Measurements from ENCODE around the gene SLC6A6.

The SLC6A6 gene

GRCh38 chr3:14474363-14475081 is 72.1 kb downstream of the SLC6A6 start:
- H3K4me1 ChIP-seq: no peaks in the 10 kb centered on the region
- no peaks in the 10 kb centered on the region for H3K9me3 ChIP-seq (ENCODE audit: control insufficient read depth, low read length)
- no peak overlapping the region for H2AFZ ChIP-seq
- H3K79me2 ChIP-seq: no peaks in the 10 kb centered on the region
- no peak for TF ChIP-seq CTCF (IDR thresholded peaks at IDR 0.05)
- no peak overlapping the region for H3K4me3 ChIP-seq (ENCODE audit: low read depth, low read length)
- H3K9ac ChIP-seq: no peak overlapping the region
- H3K4me2 ChIP-seq (ENCODE audit: low read length): no peak overlapping the region
- H3K27ac ChIP-seq: no peak overlapping the region
- H3K27me3 ChIP-seq (ENCODE audit: control insufficient read depth, insufficient read depth, low read length): no peaks in the 10 kb centered on the region
- H3K36me3 ChIP-seq (ENCODE audit: control insufficient read depth, insufficient read depth, low read length): no peaks in the 10 kb centered on the region

GRCh38 chr3:14475621-14476020 is 73.2 kb downstream of the SLC6A6 start:
- Histone ChIP-seq H3K4me1 (no peaks in the 10 kb centered on the region), H2AFZ (no peak overlapping the region), H3K36me3 (ENCODE audit: control insufficient read depth, insufficient read depth, low read length) (no peaks in the 10 kb centered on the region), H3K27me3 (ENCODE audit: control insufficient read depth, insufficient read depth, low read length) (no peaks in the 10 kb centered on the region), H3K79me2 (no peaks in the 10 kb centered on the region), H3K9ac (no peak overlapping the region), H3K9me3 (ENCODE audit: control insufficient read depth, low read length) (no peaks in the 10 kb centered on the region), H3K4me2 (ENCODE audit: low read length) (no peak overlapping the region), H3K4me3 (ENCODE audit: low read depth, low read length) (no peak overlapping the region), H3K27ac (no peak overlapping the region)
- no peak for TF ChIP-seq CTCF (IDR thresholded peaks at IDR 0.05)

- Histone ChIP-seq H3K36me3 (ENCODE audit: control insufficient read depth, insufficient read depth, low read length) (no peaks in the 10 kb centered on the region), H2AFZ (no peak overlapping the region), H3K79me2 (no peaks in the 10 kb centered on the region), H3K9me3 (ENCODE audit: control insufficient read depth, low read length) (no peaks in the 10 kb centered on the region), H3K9ac (no peak overlapping the region), H3K4me2 (ENCODE audit: low read length) (no peak overlapping the region), H3K27ac (no peak overlapping the region), H3K27me3 (ENCODE audit: control insufficient read depth, insufficient read depth, low read length) (no peaks in the 10 kb centered on the region), H3K4me1 (no peaks in the 10 kb centered on the region), H3K4me3 (ENCODE audit: low read depth, low read length) (no peak overlapping the region)
- no peak for TF ChIP-seq CTCF (IDR thresholded peaks at IDR 0.05)
Observed at GRCh38 chr3:14476583-14477265, 74.3 kb downstream of the SLC6A6 start.

GRCh38 chr3:14477311-14477935 is 75.0 kb downstream of the SLC6A6 start:
- no peaks in the 10 kb centered on the region for H3K4me1 ChIP-seq
- no peak overlapping the region for H3K4me2 ChIP-seq (ENCODE audit: low read length)
- TF ChIP-seq CTCF (IDR thresholded peaks at IDR 0.05): no peak
- no peaks in the 10 kb centered on the region for H3K36me3 ChIP-seq (ENCODE audit: control insufficient read depth, insufficient read depth, low read length)
- H3K79me2 ChIP-seq: no peaks in the 10 kb centered on the region
- H2AFZ ChIP-seq: no peak overlapping the region
- no peak overlapping the region for H3K9ac ChIP-seq
- no peaks in the 10 kb centered on the region for H3K9me3 ChIP-seq (ENCODE audit: control insufficient read depth, low read length)
- H3K4me3 ChIP-seq (ENCODE audit: low read depth, low read length): no peak overlapping the region
- no peaks in the 10 kb centered on the region for H3K27me3 ChIP-seq (ENCODE audit: control insufficient read depth, insufficient read depth, low read length)
- H3K27ac ChIP-seq: no peak overlapping the region
